HCT116 (cell line): ENCODE data around the gene CCN5. TPM values are rescaled to one million over a fixed set of nuclear protein-coding genes. Genes with fewer than 3 reads are reported as not detected.

Experiments
- ATAC-seq: fragments of 200-7000 bp; cut with Tn5 transposase; 2 replicates; pipeline ENCODE4 v1.9.1; 2020; ENCODE audit warnings: mild to moderate bottlenecking, moderate library complexity
- BruUV-seq: library from RNA; stranded (reverse); fragments of 400-500 nt; replicated peaks from 2 replicates; lab custom pipeline; 2021; lab: Mats Ljungman, UMichigan
- CTCF ChIA-PET: fragments of 300-600 bp; sonication (Branson Sonifier 250); formaldehyde crosslinking; loops from one replicate; lab custom pipeline; 2021; ENCODE audit warnings: antibody characterized with exemption; lab: Charles Lee
- POLR2A ChIA-PET: fragments of 300-600, 350-600 bp; sonication (Branson Sonifier 250); formaldehyde crosslinking; loops from one replicate; lab custom pipeline; 2021; ENCODE audit warnings: antibody characterized with exemption; lab: Charles Lee
- RAD21 ChIA-PET, 2 experiments: fragments of 300-600 bp; sonication (Branson Sonifier 250); formaldehyde crosslinking; loops; one replicate each; lab custom pipeline; 2023; ENCODE audit warnings: low total read pairs in 2 of 2; ENCODE audit not compliant: uncharacterized antibody in 2 of 2, unreplicated experiment in 2 of 2, low non-redundant PET in 1 of 2; lab: Charles Lee
- DNase-seq: peaks from one replicate; pipeline ENCODE4 v3.0.0-alpha.2; 2010; ENCODE audit warnings: low read depth, low spot score
- H2AFZ ChIP-seq: fragments of 200-600 bp; shearing (Covaris generic), sonication (generic); 2 replicates; pipeline ENCODE4 v1.6.1; 2017; ENCODE audit warnings: low read depth, mixed run types, mixed read lengths, antibody characterized with exemption, low read length; ENCODE audit not compliant: poor library complexity, severe bottlenecking
- H3K27ac ChIP-seq: 2 replicates; pipeline ENCODE4 v1.5.1; 2012; ENCODE audit warnings: low read depth, low read length
- H3K27me3 ChIP-seq: fragments of 200-600 bp; sonication (generic); 2 replicates; pipeline ENCODE4 v1.6.1; 2016; ENCODE audit warnings: mixed run types, low read length, mixed read lengths; ENCODE audit not compliant: insufficient read depth
- H3K36me3 ChIP-seq, 2 experiments: fragments of 200-500 bp in 1 of 2; fragments of 200-600 bp in 1 of 2; sonication (Bioruptor generic) in 1 of 2; sonication (generic) in 1 of 2; 2 replicates each; pipeline versions ENCODE4 v1.5.1 to v1.6.1; 2014 to 2016; ENCODE audit warnings: low read length in 2 of 2, inconsistent platforms in 1 of 2, mixed read lengths in 1 of 2, mixed run types in 1 of 2; ENCODE audit not compliant: insufficient read depth in 2 of 2, control insufficient read depth in 1 of 2
- H3K4me1 ChIP-seq, 2 experiments: fragments of 200-600 bp in 1 of 2; sonication (generic) in 1 of 2; 2 replicates each; pipeline versions ENCODE4 v1.5.1 to v1.6.1; 2012 to 2017; ENCODE audit warnings: low read length in 2 of 2, inconsistent platforms in 1 of 2, mild to moderate bottlenecking in 1 of 2, mixed read lengths in 1 of 2, mixed run types in 1 of 2, moderate library complexity in 1 of 2; ENCODE audit not compliant: insufficient read depth in 2 of 2, control insufficient read depth in 1 of 2
- H3K4me2 ChIP-seq: fragments of 200-600 bp; sonication (generic); 2 replicates; pipeline ENCODE4 v1.6.1; 2017; ENCODE audit warnings: mixed run types, low read length, mixed read lengths
- H3K4me3 ChIP-seq, 2 experiments: fragments of 200-600 bp in 1 of 2; sonication (generic) in 1 of 2; replicated peaks in 1 of 2; 2 replicates each; pipeline ENCODE4 v1.5.1; 2011 to 2016; ENCODE audit warnings: low read length in 2 of 2, control low read depth in 1 of 2, low read depth in 1 of 2, mild to moderate bottlenecking in 1 of 2, mixed read lengths in 1 of 2, mixed run types in 1 of 2
- H3K79me2 ChIP-seq: fragments of 200-600 bp; sonication (generic); 2 replicates; pipeline ENCODE4 v1.6.1; 2017; ENCODE audit warnings: mild to moderate bottlenecking, mixed run types, low read length, moderate library complexity, mixed read lengths; ENCODE audit not compliant: insufficient read depth
- H3K9ac ChIP-seq: fragments of 200-600 bp; sonication (generic); 2 replicates; pipeline ENCODE4 v1.6.1; 2016; ENCODE audit warnings: low read length, mixed read lengths
- H3K9me2 ChIP-seq: fragments of 200-600 bp; sonication (generic), shearing (Covaris generic); 2 replicates; pipeline ENCODE4 v1.6.1; 2017; ENCODE audit warnings: mixed run types, mild to moderate bottlenecking, moderate library complexity; ENCODE audit not compliant: insufficient read depth
- H3K9me3 ChIP-seq, 2 experiments: fragments of 200-500 bp in 1 of 2; fragments of 200-600 bp in 1 of 2; sonication (Bioruptor generic) in 1 of 2; sonication (generic) in 1 of 2; 2 replicates each; pipeline ENCODE4 v1.6.1; 2014 to 2017; ENCODE audit warnings: low read length in 2 of 2, mixed read lengths in 2 of 2, inconsistent platforms in 1 of 2, low read depth in 1 of 2, mild to moderate bottlenecking in 1 of 2, mixed run types in 1 of 2, moderate library complexity in 1 of 2; ENCODE audit not compliant: control insufficient read depth in 1 of 2, insufficient read depth in 1 of 2
- H4K20me1 ChIP-seq: fragments of 200-600 bp; sonication (generic), shearing (Covaris generic); 2 replicates; pipeline ENCODE4 v1.6.1; 2017; ENCODE audit warnings: mixed run types, mild to moderate bottlenecking, moderate library complexity; ENCODE audit not compliant: insufficient read depth
- CEBPB ChIP-seq: IDR thresholded peaks from 2 replicates; pipeline ENCODE4 v1.6.1; 2012; ENCODE audit warnings: low read depth
- ELF1 ChIP-seq: IDR thresholded peaks from 2 replicates; pipeline ENCODE4 v1.6.1; 2012; ENCODE audit warnings: low read depth, borderline replicate concordance
- EZH2phosphoT487 ChIP-seq: fragments of 200-600 bp; IDR thresholded peaks from 2 replicates; pipeline ENCODE4 v1.6.1; 2018; ENCODE audit warnings: antibody characterized with exemption, borderline replicate concordance
- POLR2AphosphoS5 ChIP-seq: IDR thresholded peaks from 2 replicates; pipeline ENCODE4 v1.6.1; 2011; ENCODE audit warnings: mild to moderate bottlenecking, low read depth, low read length, moderate library complexity
- SIN3A ChIP-seq: IDR thresholded peaks from 2 replicates; pipeline ENCODE4 v1.6.1; 2012; ENCODE audit warnings: low read depth
- SP1 ChIP-seq: IDR thresholded peaks from 2 replicates; pipeline ENCODE4 v1.6.1; 2012; ENCODE audit warnings: low read depth
- SRF ChIP-seq: IDR thresholded peaks from 2 replicates; pipeline ENCODE4 v1.6.1; 2012; ENCODE audit warnings: low read depth
- intact Hi-C: fragments of 100-400 bp; cut with micrococcal nuclease; formaldehyde crosslinking; loops from 2 replicates; pipeline ENCODE4 v1.10.0; 2022
- total RNA-seq: library from RNA; stranded (reverse); gene quantifications from one replicate; pipeline ENCODE4 v1.2.1, GENCODE V29; 2021; ENCODE audit not compliant: unreplicated experiment
- TF ChIP-seq, protein P1 (sequence below): IDR thresholded peaks from 2 replicates; pipeline ENCODE4 v1.6.1; 2012; ENCODE audit warnings: low read depth
- TF ChIP-seq, protein P2 (sequence below): IDR thresholded peaks from 2 replicates; pipeline ENCODE4 v1.6.1; 2012

Gene CCN5
- total RNA-seq, 1 experiment from 2014 or later: 0.20 TPM

DNA sequence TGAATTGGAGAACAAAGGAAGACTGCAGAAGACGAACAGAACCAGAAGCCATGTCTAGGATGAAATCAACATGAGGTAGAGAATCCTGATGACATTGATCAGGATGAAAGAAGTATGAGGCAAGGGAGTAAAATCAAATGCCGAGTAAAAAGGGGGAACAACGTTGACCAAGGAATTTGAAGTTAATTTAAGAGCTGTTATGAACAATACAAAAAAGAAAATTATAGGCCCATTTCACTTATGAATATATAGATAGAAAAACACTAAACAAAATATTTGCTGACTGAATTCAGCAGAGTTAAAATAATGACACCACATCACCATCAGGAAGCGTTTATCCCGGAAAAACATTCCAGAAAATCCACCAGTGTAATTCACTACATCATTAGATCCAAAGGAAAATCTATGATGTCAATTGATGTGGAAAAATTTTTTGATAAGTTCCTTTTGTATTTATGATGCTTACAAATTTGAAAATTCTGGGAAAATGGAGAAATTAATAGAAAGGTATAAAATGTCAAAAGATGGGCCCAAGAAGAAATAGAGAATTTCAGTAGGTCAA, 8.1 kb upstream of the CCN5 start:
- Histone ChIP-seq H3K27me3 (0 out of 2 replicates have a peak, but pooled peaks cover 3% of the 10 kb centered on the region), H3K4me1 (peaks cover 0 to 10% of the 10 kb centered on the region in 2 experiments; a peak in 2 of 4 replicates), H3K79me2 (no peaks in the 10 kb centered on the region), H3K9ac (no peak overlapping the region), H3K9me3 (no peaks in the 10 kb centered on the region), H2AFZ (no peak overlapping the region), H3K4me2 (no peak overlapping the region), H4K20me1 (no peaks in the 10 kb centered on the region), H3K4me3 (no peak overlapping the region), H3K9me2 (no peaks in the 10 kb centered on the region), H3K36me3 (no peaks in the 10 kb centered on the region), H3K27ac (no peak overlapping the region)
- TF ChIP-seq SRF (no peak), EZH2phosphoT487 (no peak), POLR2AphosphoS5 (no peak), ELF1 (no peak)
- TF ChIP-seq, protein P1, sequence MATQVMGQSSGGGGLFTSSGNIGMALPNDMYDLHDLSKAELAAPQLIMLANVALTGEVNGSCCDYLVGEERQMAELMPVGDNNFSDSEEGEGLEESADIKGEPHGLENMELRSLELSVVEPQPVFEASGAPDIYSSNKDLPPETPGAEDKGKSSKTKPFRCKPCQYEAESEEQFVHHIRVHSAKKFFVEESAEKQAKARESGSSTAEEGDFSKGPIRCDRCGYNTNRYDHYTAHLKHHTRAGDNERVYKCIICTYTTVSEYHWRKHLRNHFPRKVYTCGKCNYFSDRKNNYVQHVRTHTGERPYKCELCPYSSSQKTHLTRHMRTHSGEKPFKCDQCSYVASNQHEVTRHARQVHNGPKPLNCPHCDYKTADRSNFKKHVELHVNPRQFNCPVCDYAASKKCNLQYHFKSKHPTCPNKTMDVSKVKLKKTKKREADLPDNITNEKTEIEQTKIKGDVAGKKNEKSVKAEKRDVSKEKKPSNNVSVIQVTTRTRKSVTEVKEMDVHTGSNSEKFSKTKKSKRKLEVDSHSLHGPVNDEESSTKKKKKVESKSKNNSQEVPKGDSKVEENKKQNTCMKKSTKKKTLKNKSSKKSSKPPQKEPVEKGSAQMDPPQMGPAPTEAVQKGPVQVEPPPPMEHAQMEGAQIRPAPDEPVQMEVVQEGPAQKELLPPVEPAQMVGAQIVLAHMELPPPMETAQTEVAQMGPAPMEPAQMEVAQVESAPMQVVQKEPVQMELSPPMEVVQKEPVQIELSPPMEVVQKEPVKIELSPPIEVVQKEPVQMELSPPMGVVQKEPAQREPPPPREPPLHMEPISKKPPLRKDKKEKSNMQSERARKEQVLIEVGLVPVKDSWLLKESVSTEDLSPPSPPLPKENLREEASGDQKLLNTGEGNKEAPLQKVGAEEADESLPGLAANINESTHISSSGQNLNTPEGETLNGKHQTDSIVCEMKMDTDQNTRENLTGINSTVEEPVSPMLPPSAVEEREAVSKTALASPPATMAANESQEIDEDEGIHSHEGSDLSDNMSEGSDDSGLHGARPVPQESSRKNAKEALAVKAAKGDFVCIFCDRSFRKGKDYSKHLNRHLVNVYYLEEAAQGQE: no peak
- ATAC-seq: no peak
- ChIA-PET POLR2A (no interaction called here), CTCF (no interaction called here), RAD21 (no interaction called here)
- intact Hi-C loops: no loop called here
- DNase-seq: no peak
- no TSS peak for BruUV-seq

DNA sequence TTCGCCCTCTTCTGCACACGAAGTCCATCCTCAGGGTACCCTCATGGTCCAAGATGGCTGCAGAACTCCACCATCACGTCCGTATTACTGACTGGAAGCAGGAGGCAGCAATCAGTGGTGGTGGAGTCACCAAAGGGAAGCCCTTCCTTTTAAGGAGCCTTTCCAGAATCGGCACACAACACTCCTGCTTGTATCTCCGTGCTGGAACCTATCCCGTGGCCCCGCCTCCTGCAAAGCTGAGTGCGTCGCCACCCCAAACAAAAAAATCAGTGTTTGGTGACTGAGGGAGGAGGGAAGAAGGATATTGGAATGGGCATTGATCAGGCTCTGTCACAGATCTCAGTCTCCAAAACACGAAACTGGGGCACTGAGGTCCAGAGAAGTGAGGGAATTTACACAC, 5.8 kb upstream of the CCN5 start:
- 0 out of 2 replicates have a peak, but pooled peaks cover 3% of the 10 kb centered on the region for H3K27me3 ChIP-seq
- ChIA-PET RAD21 (no interaction called here), CTCF (no interaction called here), POLR2A (interaction anchor here (1.0 kb wide), 1 partner anchor 20 kb away, joined by 3 read pairs; no protein-coding TSS in a partner anchor)
- H3K36me3 ChIP-seq: no peaks in the 10 kb centered on the region
- ATAC-seq: no peak
- no peaks in the 10 kb centered on the region for H4K20me1 ChIP-seq
- no peak overlapping the region for H3K27ac ChIP-seq
- no TSS peak for BruUV-seq
- intact Hi-C loops: no loop called here
- H3K9me3 ChIP-seq: no peaks in the 10 kb centered on the region
- H3K4me1 ChIP-seq: peaks cover 5 to 11% of the 10 kb centered on the region in 2 experiments
- no peak for DNase-seq
- H2AFZ ChIP-seq: no peak overlapping the region
- no peak overlapping the region for H3K9ac ChIP-seq
- TF ChIP-seq SIN3A (no peak), SP1 (no peak), CEBPB (no peak), EZH2phosphoT487 (no peak)
- TF ChIP-seq, protein P1: no peak
- TF ChIP-seq, protein P2, sequence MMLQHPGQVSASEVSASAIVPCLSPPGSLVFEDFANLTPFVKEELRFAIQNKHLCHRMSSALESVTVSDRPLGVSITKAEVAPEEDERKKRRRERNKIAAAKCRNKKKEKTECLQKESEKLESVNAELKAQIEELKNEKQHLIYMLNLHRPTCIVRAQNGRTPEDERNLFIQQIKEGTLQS: no peak
- no peak overlapping the region for H3K4me3 ChIP-seq
- no peaks in the 10 kb centered on the region for H3K79me2 ChIP-seq
- no peak overlapping the region for H3K4me2 ChIP-seq
- no peaks in the 10 kb centered on the region for H3K9me2 ChIP-seq
